NCI-H2171 (cell line): ENCODE measurements around the gene BOD1L1.

Experiments used
- DNase-seq: peaks from one replicate; lab custom pipeline; 2025; lab: John Stamatoyannopoulos, UW

Gene BOD1L1

DNA sequence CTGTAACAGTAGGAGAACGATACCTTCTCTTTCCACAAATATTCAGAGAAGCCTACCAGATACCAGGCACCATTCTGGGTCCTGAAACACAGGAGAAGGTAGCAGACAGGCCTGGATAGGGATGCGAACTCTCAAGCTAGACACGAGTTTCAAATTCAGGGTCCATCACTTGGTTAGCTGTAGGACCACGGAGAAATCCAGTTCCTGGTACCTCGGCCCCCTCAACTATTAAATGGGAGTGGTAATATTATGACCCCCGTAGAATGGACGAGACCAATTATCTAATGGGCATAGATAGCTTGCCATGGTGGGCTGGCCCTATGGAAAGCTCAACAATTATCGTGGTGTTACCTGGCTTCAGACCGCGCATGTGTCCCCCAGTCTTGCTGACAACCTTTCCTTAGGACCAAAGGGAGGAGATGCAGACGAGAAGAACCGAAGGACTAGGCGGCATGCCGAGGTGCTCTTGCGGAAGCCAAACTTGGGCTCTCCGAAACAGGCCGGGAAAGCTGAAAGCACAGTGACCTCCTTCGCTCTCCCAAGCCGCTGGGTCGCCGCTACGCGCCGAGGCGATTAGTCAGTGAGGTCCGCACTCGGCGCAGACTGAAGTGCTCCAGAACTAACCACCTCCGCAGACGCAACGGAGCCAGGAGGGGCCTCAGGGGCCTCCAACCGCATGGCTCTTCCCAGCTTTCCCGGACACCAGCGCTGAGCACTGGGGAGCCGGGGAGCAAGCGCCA, 102.9 kb downstream of the BOD1L1 start:
- no peak for DNase-seq

DNA sequence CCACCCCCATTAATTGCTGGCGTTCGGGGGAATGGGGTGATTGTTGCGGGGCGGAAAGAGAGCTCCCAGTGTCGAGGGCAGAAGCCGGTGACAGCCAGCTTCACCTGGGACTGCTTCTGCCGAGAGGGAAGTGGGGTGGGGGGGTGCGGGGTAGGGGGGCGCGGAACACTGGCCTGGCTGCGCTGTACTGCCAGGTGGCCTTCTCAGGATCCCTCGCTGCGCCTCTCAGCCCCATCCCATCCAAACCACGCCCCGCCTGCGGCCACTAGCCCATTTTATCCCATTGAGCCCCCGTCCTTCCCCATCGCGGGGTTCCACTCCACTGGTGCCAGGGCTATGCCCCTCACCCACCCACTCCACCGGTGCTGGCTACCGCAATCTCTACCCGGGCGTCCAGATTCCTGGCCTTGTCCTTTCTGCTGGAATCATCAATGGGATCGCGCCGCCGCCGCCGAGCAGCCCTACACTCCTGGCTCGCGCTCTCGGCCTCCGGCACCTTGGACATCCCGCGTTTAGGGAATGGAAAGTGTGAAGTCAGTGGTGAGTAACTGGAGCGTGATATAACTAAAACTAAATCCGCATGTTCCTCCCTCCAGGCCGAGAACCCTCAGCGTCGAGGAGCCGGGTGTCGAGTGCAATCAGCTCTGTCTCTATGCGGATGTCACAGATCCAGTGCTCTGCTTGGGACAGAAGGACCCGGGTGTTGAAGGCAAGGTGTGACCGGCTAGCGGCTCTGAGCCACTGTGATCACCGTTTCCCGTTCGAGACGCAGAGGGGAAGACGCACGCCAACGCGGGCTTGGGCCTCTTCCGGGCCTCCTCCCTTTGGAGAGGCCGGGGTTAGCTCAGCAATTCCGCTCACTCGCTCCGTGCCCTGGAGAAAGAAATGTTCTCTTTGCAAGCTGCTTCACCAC, 103.7 kb downstream of the BOD1L1 start:
- no peak for DNase-seq

DNA sequence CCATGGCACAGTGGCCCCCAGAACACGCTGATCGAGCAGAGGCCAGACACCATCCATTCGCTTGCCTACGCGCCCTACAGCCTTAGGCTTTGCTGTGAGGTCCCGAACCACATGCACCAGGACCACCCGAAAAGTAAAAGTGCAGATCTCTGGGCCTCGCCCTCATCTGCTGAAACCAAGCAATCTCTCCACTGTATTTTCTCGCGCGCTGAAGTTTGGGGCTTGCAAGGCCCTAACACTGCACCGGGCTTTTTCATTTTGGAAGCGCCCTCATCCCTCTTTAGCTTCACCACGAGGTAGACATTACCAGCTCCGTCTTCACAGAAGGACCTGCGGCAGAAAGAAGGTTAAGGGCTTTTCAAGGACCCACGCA, 104.4 kb downstream of the BOD1L1 start:
- DNase-seq: no peak

DNA sequence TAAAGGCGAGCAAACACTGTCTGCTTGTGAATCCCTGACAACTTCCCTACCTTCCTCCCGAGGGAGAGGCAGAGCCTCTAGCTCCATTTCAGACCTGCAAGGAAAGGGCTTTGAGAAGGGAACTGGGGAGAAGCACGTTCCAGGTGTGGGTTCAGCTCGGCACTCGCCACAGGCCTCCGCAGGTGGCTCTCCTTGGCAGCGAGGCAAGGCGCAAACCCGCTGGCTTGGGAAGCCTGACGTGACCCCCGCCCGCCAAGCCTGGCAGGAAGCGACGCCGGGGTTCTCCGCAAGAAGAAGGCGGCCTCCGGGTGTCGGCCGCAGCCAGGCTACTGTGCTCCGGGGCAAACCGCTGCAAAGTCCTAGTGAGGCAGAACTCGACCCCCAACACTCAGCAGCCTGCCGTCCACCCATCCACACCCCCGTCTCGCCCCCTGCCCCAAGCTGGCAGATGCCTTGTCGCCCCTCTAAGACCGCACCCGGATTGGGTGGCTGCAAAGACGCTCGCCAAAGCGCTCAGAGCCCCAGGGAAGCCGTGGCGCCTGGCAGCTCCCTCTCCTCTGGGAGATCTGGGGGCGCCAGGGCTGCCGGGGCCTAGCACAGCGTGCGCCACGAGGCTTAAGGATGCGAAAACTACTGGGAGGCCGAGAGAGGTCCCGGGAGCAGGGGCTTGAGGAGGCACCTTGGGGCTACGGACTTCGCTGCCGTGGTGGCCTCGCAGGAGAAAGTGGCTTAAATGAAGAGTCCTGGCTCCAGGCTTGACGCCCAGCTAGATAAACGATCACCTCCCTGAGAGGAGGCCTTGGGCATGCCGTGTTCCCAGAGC, 105.0 kb downstream of the BOD1L1 start:
- DNase-seq: no peak

DNA sequence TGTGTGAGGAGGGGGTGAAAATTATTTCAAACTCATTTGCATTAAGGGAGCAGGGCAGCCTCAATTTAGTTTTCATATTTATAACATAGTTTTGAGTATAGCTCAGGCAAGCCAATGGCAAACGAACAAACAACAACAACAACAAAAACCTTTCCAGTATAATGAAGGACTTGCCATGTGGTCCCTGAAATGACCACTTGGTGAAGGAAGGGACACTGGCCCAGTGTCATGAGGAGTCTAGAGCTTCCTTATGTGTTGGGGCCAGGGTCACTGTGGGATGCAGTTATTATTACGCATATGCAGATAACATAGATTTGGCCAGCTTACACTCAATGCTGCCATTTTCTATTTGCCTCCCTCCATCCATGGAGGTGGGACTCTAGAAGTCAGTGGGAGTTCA, 106.5 kb downstream of the BOD1L1 start:
- DNase-seq: no peak
